Measurements from ENCODE around the gene SELENOK.

DNA sequence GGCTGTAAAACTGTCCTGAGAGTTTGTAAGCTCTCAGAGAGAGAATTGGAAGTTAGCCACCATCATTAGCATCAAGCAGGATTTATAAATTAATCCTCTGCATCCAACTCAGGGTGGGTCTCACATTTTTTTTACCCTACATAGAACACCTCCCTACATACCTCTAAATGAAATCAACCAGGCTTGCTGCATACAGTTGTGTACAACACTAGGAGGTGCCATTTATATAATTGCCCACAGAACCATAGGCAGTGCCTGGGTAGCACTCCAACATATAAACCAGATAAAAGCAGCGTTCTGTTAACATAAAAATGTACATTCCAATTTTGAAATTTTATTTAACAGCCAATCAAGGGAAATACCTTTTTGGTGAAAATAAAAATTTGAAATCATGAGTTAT lies 48.2 kb upstream of the SELENOK start:
- TF ChIP-seq CTCF (IDR thresholded peaks at IDR 0.05; ENCODE audit: poor library complexity, severe bottlenecking): peak; percentile 41
- TF ChIP-seq SMC3 (conservative IDR thresholded peaks at IDR 0.05; ENCODE audit: poor library complexity): no peak
- TF ChIP-seq, protein P1, sequence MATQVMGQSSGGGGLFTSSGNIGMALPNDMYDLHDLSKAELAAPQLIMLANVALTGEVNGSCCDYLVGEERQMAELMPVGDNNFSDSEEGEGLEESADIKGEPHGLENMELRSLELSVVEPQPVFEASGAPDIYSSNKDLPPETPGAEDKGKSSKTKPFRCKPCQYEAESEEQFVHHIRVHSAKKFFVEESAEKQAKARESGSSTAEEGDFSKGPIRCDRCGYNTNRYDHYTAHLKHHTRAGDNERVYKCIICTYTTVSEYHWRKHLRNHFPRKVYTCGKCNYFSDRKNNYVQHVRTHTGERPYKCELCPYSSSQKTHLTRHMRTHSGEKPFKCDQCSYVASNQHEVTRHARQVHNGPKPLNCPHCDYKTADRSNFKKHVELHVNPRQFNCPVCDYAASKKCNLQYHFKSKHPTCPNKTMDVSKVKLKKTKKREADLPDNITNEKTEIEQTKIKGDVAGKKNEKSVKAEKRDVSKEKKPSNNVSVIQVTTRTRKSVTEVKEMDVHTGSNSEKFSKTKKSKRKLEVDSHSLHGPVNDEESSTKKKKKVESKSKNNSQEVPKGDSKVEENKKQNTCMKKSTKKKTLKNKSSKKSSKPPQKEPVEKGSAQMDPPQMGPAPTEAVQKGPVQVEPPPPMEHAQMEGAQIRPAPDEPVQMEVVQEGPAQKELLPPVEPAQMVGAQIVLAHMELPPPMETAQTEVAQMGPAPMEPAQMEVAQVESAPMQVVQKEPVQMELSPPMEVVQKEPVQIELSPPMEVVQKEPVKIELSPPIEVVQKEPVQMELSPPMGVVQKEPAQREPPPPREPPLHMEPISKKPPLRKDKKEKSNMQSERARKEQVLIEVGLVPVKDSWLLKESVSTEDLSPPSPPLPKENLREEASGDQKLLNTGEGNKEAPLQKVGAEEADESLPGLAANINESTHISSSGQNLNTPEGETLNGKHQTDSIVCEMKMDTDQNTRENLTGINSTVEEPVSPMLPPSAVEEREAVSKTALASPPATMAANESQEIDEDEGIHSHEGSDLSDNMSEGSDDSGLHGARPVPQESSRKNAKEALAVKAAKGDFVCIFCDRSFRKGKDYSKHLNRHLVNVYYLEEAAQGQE (IDR thresholded peaks at IDR 0.05; ENCODE audit: borderline replicate concordance): no peak
